Esophagus squamous epithelium (tissue), 5 donors: ENCODE data around the gene KCNMA1. TPM values are rescaled to one million over a fixed set of nuclear protein-coding genes. Genes with fewer than 3 reads are reported as not detected.
"Not testable (repeated sequence)": the region's sequence is repeated elsewhere in the genome, so short reads cannot be mapped to it uniquely, and the experiment has no call there.

Experiments
- DNase-seq: peaks from one replicate; lab custom pipeline; 2025; lab: John Stamatoyannopoulos, UW
- H3K27ac ChIP-seq, 4 donors: fragments of 200-600 bp; sonication (generic); one replicate each; pipeline ENCODE4 v1.5.1; 2016 to 2019; ENCODE audit warnings: mild to moderate bottlenecking in 1 of 4
- H3K27me3 ChIP-seq, 4 donors: fragments of 200-600 bp; sonication (generic); 1 replicate in 3 of 4; 2 replicates in 1 of 4; pipeline versions ENCODE4 v1.5.1 to v1.6.0; 2017 to 2021; ENCODE audit warnings: antibody characterized with exemption in 1 of 4
- H3K36me3 ChIP-seq, 3 donors: fragments of 200-600 bp; sonication (generic); one replicate each; pipeline ENCODE4 v1.5.1; 2016 to 2019
- H3K4me1 ChIP-seq, 3 donors: fragments of 200-600 bp; sonication (generic); one replicate each; pipeline ENCODE4 v1.5.1; 2017 to 2019
- H3K4me3 ChIP-seq, 4 donors: fragments of 200-600 bp; sonication (generic); 1 replicate in 3 of 4; 2 replicates in 1 of 4; pipeline ENCODE4 v1.5.1; 2016 to 2019; ENCODE audit warnings: mild to moderate bottlenecking in 2 of 4, moderate library complexity in 1 of 4
- H3K9me3 ChIP-seq, 3 donors: fragments of 200-600 bp; sonication (generic); one replicate each; pipeline ENCODE4 v1.5.1; 2016 to 2019
- POLR2A ChIP-seq, 4 donors: fragments of 450-650 bp; IDR thresholded peaks; one replicate each; pipeline ENCODE4 v1.6.1; 2017; ENCODE audit warnings: antibody characterized with exemption in 4 of 4, mild to moderate bottlenecking in 4 of 4, moderate library complexity in 3 of 4
- WGBS, 2 donors: methylation state at CpG; one replicate each; pipeline ENCODE4 v1.1.5; 2018; 5-methylcytosine and 5-hydroxymethylcytosine counted together
- intact Hi-C: fragments of 100-400 bp; cut with DNase I; formaldehyde crosslinking; loops from one replicate; pipeline ENCODE4 v1.15.0; 2022
- total RNA-seq, 4 donors: library from RNA; depleted of rRNA; stranded (reverse); fragments of >200 nt; gene quantifications; one replicate each; pipeline ENCODE4 v1.1.0, GENCODE V29; 2016
- TF ChIP-seq, protein P1 (sequence below), 6 experiments: fragments of 450-650 bp in 4 of 6; fragments of 200-600 bp in 2 of 6; sonication (generic) in 2 of 6; IDR thresholded peaks; one replicate each; pipeline ENCODE4 v1.5.1; 2016 to 2019; ENCODE audit warnings: antibody characterized with exemption in 6 of 6, mild to moderate bottlenecking in 4 of 6, moderate library complexity in 4 of 6
- donor health status: DM: yes; HTN: yes; CAD: no.

Gene KCNMA1
- total RNA-seq, 4 donors from 2014 or later, result 7.5 to 74.2 (median 18.0) TPM

DNA sequence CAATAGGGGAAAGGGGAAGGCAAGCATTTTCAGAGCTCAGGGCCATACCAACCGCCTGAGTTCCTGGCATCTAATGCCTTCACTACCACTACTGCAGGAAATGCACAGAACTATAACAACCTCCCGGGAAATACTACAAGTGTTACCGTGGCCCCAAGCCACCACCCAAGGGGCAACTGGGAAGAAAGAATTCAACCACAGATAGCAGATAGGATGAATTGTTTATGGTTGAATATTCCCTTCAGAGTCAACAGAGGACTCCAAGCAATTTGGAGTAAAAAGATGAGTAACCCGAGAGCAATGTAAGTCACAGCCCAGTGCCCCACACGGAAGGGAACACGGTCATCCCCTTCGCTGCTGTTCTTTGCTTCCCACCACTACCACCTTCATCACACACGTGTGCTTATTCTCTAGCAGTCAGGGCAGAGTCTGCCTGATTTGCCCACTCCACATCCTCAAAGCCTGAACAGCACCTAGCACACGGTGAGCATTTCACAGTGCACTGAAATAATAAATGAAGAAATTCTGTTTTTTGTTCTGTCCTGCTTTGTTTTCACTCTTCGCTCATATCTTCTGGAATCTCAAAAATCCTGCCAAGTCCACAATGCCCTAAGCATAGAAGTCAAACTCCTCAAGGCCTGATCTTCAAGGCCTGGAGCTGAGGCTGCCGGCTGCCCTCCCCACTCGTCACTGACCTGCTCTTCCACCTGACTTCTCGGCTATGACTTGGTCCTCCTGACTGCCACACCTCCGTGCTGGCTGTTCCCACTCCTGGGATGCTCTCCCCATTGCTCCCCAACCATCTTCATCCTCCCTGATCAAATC lies 221.1 kb downstream of the KCNMA1 start:
- intact Hi-C loops, result no loop called here
- no peaks in the 10 kb centered on the region for H3K36me3 ChIP-seq
- TF ChIP-seq, protein P1, sequence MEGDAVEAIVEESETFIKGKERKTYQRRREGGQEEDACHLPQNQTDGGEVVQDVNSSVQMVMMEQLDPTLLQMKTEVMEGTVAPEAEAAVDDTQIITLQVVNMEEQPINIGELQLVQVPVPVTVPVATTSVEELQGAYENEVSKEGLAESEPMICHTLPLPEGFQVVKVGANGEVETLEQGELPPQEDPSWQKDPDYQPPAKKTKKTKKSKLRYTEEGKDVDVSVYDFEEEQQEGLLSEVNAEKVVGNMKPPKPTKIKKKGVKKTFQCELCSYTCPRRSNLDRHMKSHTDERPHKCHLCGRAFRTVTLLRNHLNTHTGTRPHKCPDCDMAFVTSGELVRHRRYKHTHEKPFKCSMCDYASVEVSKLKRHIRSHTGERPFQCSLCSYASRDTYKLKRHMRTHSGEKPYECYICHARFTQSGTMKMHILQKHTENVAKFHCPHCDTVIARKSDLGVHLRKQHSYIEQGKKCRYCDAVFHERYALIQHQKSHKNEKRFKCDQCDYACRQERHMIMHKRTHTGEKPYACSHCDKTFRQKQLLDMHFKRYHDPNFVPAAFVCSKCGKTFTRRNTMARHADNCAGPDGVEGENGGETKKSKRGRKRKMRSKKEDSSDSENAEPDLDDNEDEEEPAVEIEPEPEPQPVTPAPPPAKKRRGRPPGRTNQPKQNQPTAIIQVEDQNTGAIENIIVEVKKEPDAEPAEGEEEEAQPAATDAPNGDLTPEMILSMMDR (IDR thresholded peaks at IDR 0.05), result no peak
- TF ChIP-seq POLR2A (IDR thresholded peaks at IDR 0.05), result no peak
- H3K4me3 ChIP-seq, result no peak overlapping the region
- no peaks in the 10 kb centered on the region for H3K9me3 ChIP-seq
- WGBS, 2 donors, result 68 to 69% methylated on average over 14 of the region's 14 CpGs
- H3K4me1 ChIP-seq, result peaks cover 4 to 78% (median 30%) of the 10 kb centered on the region in 3 donors
- H3K27me3 ChIP-seq, result peaks cover 0 to 48% (median 0%) of the 10 kb centered on the region in 4 donors
- H3K27ac ChIP-seq, result peak overlapping the region; percentile 9 to 74 (median 64)
- no peak for DNase-seq

DNA sequence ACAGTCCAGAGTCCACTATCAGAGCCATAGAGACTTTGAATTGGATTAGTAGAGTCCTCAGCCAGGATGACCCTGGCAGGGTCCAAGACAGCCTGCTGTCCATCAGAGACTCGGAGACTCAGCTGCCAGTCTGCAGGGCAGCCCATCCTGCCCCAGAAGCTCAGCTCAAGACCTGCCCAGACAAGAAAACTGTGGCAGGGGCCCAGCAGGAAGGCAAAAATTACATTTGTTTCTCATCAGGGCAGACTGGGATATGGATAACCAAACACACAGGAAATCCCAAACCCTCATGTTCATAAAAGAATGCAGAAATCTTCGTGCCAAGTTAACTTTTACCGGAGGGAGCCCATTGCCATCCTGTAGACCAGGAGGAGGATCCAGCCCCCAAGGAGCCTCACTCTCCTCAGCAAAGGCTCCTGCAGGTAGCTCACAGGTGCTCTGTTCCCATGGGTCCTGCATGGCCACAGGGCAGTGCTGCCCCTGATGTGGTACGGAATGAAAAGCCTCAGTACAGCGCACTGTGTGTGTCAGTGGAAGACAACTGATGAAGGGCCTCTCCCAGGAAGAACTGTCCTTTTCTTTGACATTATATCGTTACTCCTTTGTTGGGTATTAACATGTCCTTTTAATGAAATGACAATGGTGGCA lies 222.2 kb downstream of the KCNMA1 start:
- Histone ChIP-seq H3K27ac (peak overlapping the region in 1 of 4 donors; percentile 60), H3K4me3 (no peak overlapping the region), H3K9me3 (no peaks in the 10 kb centered on the region), H3K36me3 (no peaks in the 10 kb centered on the region), H3K4me1 (peaks cover 7 to 89% (median 37%) of the 10 kb centered on the region in 3 donors), H3K27me3 (peaks cover 0 to 52% (median 0%) of the 10 kb centered on the region in 4 donors)
- TF ChIP-seq, protein P1 (IDR thresholded peaks at IDR 0.05), result no peak
- TF ChIP-seq POLR2A (IDR thresholded peaks at IDR 0.05), result no peak
- 58 to 73% methylated on average over 4 to 6 of the region's 6 CpGs for WGBS, 2 donors
- intact Hi-C loops, result no loop called here
- DNase-seq, result no peak

GRCh38 chr10:77413231-77413630 lies 224.4 kb downstream of the KCNMA1 start:
- DNase-seq, result no peak
- intact Hi-C loops, result no loop called here
- Histone ChIP-seq H3K27me3 (peaks cover 0 to 32% (median 0%) of the 10 kb centered on the region in 4 donors), H3K36me3 (no peaks in the 10 kb centered on the region), H3K27ac (no peak overlapping the region), H3K4me1 (peaks cover 17 to 98% (median 50%) of the 10 kb centered on the region in 3 donors), H3K4me3 (no peak overlapping the region), H3K9me3 (no peaks in the 10 kb centered on the region)
- 59 to 86% methylated on average over 7 of the region's 7 CpGs for WGBS, 2 donors
- TF ChIP-seq, protein P1 (IDR thresholded peaks at IDR 0.05), result no peak
- no peak for TF ChIP-seq POLR2A (IDR thresholded peaks at IDR 0.05)

GRCh38 chr10:77412573-77413133 lies 225.0 kb downstream of the KCNMA1 start:
- DNase-seq, H3K36me3 ChIP-seq, H3K9me3 ChIP-seq, intact Hi-C loops, H3K4me3 ChIP-seq: not testable (repeated sequence)
- Histone ChIP-seq H3K27me3 (peaks cover 0 to 26% (median 0%) of the 10 kb centered on the region in 4 donors), H3K4me1 (peaks cover 17 to 98% (median 48%) of the 10 kb centered on the region in 3 donors), H3K27ac (peak overlapping the region in 2 of 4 donors; percentile 59 to 74)
- 77 to 91% methylated on average over 7 of the region's 8 CpGs for WGBS, 2 donors

DNA sequence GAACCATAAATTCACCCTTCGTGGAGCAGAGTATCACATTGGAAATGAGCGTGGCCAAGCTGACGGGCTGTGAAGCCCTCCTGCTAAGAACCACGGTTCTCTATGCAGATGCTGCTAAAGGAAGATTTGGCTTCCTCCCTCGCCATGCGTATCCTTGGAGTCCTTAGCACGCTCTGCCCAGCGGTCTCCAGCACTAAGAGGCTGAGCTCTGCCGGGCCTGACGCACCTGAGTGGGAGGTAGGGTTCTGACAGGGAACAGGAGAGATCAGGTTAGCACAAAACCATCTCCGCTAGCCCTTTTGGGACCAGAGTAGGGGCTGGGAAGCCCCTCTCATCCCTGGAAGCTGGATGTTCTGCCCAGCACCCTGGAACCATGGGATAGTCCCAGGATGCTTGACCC lies 225.8 kb downstream of the KCNMA1 start:
- DNase-seq, result no peak
- no peaks in the 10 kb centered on the region for H3K36me3 ChIP-seq
- peak overlapping the region in 3 of 4 donors; percentile 35 to 74 (median 59) for H3K27ac ChIP-seq
- TF ChIP-seq POLR2A (IDR thresholded peaks at IDR 0.05), result no peak
- TF ChIP-seq, protein P1 (IDR thresholded peaks at IDR 0.05), result no peak
- WGBS, 2 donors, result 81 to 90% methylated on average over 5 to 11 of the region's 11 CpGs
- intact Hi-C loops, result no loop called here
- peaks cover 0 to 28% (median 0%) of the 10 kb centered on the region in 4 donors for H3K27me3 ChIP-seq
- no peak overlapping the region for H3K4me3 ChIP-seq
- peaks cover 17 to 98% (median 39%) of the 10 kb centered on the region in 3 donors for H3K4me1 ChIP-seq
- H3K9me3 ChIP-seq, result no peaks in the 10 kb centered on the region
